ENCODE results near the gene AHRR. TPM values are rescaled to one million over a fixed set of nuclear protein-coding genes. Genes with fewer than 3 reads are reported as not detected.

Gene AHRR
- total RNA-seq, 2 experiments from 2014 or later, result 2.2 to 3.4 TPM

GRCh38 chr5:316210-317085, 5.1 kb upstream of the AHRR start:
- BruUV-seq (replicated peaks), result no TSS peak
- Histone ChIP-seq H3K9me3 (ENCODE audit: low read length) (no peaks in the 10 kb centered on the region), H3K27ac (ENCODE audit: low read depth, low read length, poor library complexity, severe bottlenecking) (no peak overlapping the region), H3K4me2 (ENCODE audit: low read length) (no peak overlapping the region), H3K4me1 (ENCODE audit: insufficient read depth, low read length, poor library complexity, severe bottlenecking) (no peaks in the 10 kb centered on the region), H4K20me1 (ENCODE audit: insufficient read depth, low read length) (no peaks in the 10 kb centered on the region), H3K4me3 (ENCODE audit: low read depth, low read length, poor library complexity, severe bottlenecking) (no peak overlapping the region), H3K9me2 (ENCODE audit: insufficient read depth, low read length) (no peaks in the 10 kb centered on the region), H3K36me3 (ENCODE audit: insufficient read depth, low read length) (peaks cover 18% of the 10 kb centered on the region; the same call in 1 of the 2 replicates), H3K79me2 (ENCODE audit: insufficient read depth, low read depth, low read length) (no peaks in the 10 kb centered on the region), H2AFZ (ENCODE audit: low read length) (no peak overlapping the region)
- no peak for TF ChIP-seq EZH2phosphoT487 (IDR thresholded peaks at IDR 0.05; ENCODE audit: borderline replicate concordance, low read depth, low read length)
- no peak for TF ChIP-seq CTCF (conservative IDR thresholded peaks at IDR 0.05; ENCODE audit: low read length)
- no peak for DNase-seq (ENCODE audit: low spot score)
- intact Hi-C loops (cut with micrococcal nuclease; ENCODE audit: unreplicated experiment), result loop anchor here (1.0 kb wide), 1 partner anchor 115 kb away; no protein-coding TSS in a partner anchor
- CTCF ChIA-PET (ENCODE audit: unreplicated experiment), result no interaction called here
- POLR2A ChIA-PET, result no interaction called here

- ChIA-PET CTCF (ENCODE audit: unreplicated experiment) (no interaction called here), POLR2A (no interaction called here)
- Histone ChIP-seq H3K36me3 (ENCODE audit: insufficient read depth, low read length) (peaks cover 14% of the 10 kb centered on the region; the same call in 1 of the 2 replicates), H3K4me3 (ENCODE audit: low read depth, low read length, poor library complexity, severe bottlenecking) (no peak overlapping the region), H3K79me2 (ENCODE audit: insufficient read depth, low read depth, low read length) (no peaks in the 10 kb centered on the region), H3K27ac (ENCODE audit: low read depth, low read length, poor library complexity, severe bottlenecking) (no peak overlapping the region), H3K4me1 (ENCODE audit: insufficient read depth, low read length, poor library complexity, severe bottlenecking) (no peaks in the 10 kb centered on the region), H3K9me2 (ENCODE audit: insufficient read depth, low read length) (no peaks in the 10 kb centered on the region), H2AFZ (ENCODE audit: low read length) (no peak overlapping the region), H3K9me3 (ENCODE audit: low read length) (no peaks in the 10 kb centered on the region), H3K4me2 (ENCODE audit: low read length) (no peak overlapping the region), H4K20me1 (ENCODE audit: insufficient read depth, low read length) (no peaks in the 10 kb centered on the region)
- intact Hi-C loops (cut with micrococcal nuclease; ENCODE audit: unreplicated experiment), result loop anchor here (1.0 kb wide), 1 partner anchor 114 kb away; no protein-coding TSS in a partner anchor
- TF ChIP-seq EZH2phosphoT487 (IDR thresholded peaks at IDR 0.05; ENCODE audit: borderline replicate concordance, low read depth, low read length) (no peak), CTCF (conservative IDR thresholded peaks at IDR 0.05; ENCODE audit: low read length) (peak; percentile 70)
- DNase-seq (ENCODE audit: low spot score), result peak; percentile 62
- BruUV-seq (replicated peaks), result no TSS peak
Measured at GRCh38 chr5:317086-317811, 4.3 kb upstream of the AHRR start.

Measured in OCI-LY7 (cell line).